SK-N-SH (cell line): ENCODE measurements around the gene SERTM1. TPM values are rescaled to one million over a fixed set of nuclear protein-coding genes. Genes with fewer than 3 reads are reported as not detected.

Experiments
- CTCF ChIA-PET: fragments of 300-600, 350-600 bp; formaldehyde crosslinking; extraction: SDS; loops from one replicate; lab custom pipeline; 2021; lab: Yijun Ruan, JAX
- POLR2A ChIA-PET: fragments of 350-600 bp; sonication (Branson Sonifier 250); formaldehyde crosslinking; extraction: SDS; loops from one replicate; lab custom pipeline; 2020; ENCODE audit warnings: antibody characterized with exemption, inconsistent platforms; lab: Yijun Ruan, JAX
- DNase-seq: peaks from one replicate; pipeline ENCODE4 v3.0.0; 2012
- H2AFZ ChIP-seq: fragments of 200-600 bp; sonication (generic); 2 replicates; pipeline ENCODE4 v1.8.1; 2016; ENCODE audit warnings: antibody characterized with exemption, mild to moderate bottlenecking, low read depth
- H3F3A ChIP-seq: fragments of 200-600 bp; sonication (generic); replicated peaks from 2 replicates; pipeline ENCODE3; 2016; ENCODE audit warnings: antibody characterized with exemption, mild to moderate bottlenecking; ENCODE audit not compliant: insufficient read depth
- H3K27ac ChIP-seq, 2 experiments: fragments of 200-500 bp in 1 of 2; fragments of 200-600 bp in 1 of 2; sonication (Bioruptor generic) in 1 of 2; sonication (generic), shearing (Covaris generic) in 1 of 2; 2 replicates each; pipeline versions ENCODE4 v1.5.1 to v1.6.1; 2014 to 2016; ENCODE audit warnings: low read depth in 2 of 2, inconsistent platforms in 1 of 2, low read length in 1 of 2, mild to moderate bottlenecking in 1 of 2, mixed read lengths in 1 of 2
- H3K27me3 ChIP-seq: fragments of 200-600 bp; sonication (generic), shearing (Covaris generic); 2 replicates; pipeline ENCODE4 v1.6.1; 2016; ENCODE audit warnings: mixed run types; ENCODE audit not compliant: insufficient read depth
- H3K36me3 ChIP-seq, 2 experiments: fragments of 200-500 bp in 1 of 2; fragments of 200-600 bp in 1 of 2; sonication (Bioruptor generic) in 1 of 2; sonication (generic) in 1 of 2; replicated peaks in 1 of 2; 2 replicates each; pipeline versions ENCODE3 to v1.5.1; 2014 to 2016; ENCODE audit warnings: low read length in 1 of 2, mild to moderate bottlenecking in 1 of 2; ENCODE audit not compliant: insufficient read depth in 2 of 2, control insufficient read depth in 1 of 2
- H3K4me1 ChIP-seq, 2 experiments: fragments of 200-500 bp in 1 of 2; fragments of 200-600 bp in 1 of 2; sonication (Bioruptor generic) in 1 of 2; sonication (generic), shearing (Covaris generic) in 1 of 2; 2 replicates each; pipeline versions ENCODE4 v1.5.1 to v1.6.1; 2014 to 2016; ENCODE audit warnings: low read depth in 1 of 2, low read length in 1 of 2, mixed run types in 1 of 2; ENCODE audit not compliant: insufficient read depth in 2 of 2, control insufficient read depth in 1 of 2
- H3K4me2 ChIP-seq: fragments of 200-600 bp; sonication (generic), shearing (Covaris generic); 2 replicates; pipeline ENCODE4 v1.6.1; 2017; ENCODE audit warnings: mixed run types
- H3K4me3 ChIP-seq, 2 experiments: fragments of 200-500 bp in 1 of 2; fragments of 200-600 bp in 1 of 2; sonication (Bioruptor generic) in 1 of 2; sonication (generic), shearing (Covaris generic) in 1 of 2; 2 replicates each; pipeline versions ENCODE4 v1.5.1 to v1.8.1; 2014 to 2016; ENCODE audit warnings: low read depth in 2 of 2, inconsistent platforms in 1 of 2, low read length in 1 of 2, mild to moderate bottlenecking in 1 of 2, mixed read lengths in 1 of 2, moderate library complexity in 1 of 2
- H3K79me2 ChIP-seq: fragments of 200-600 bp; sonication (generic); 2 replicates; pipeline ENCODE4 v1.8.1; 2017; ENCODE audit warnings: mild to moderate bottlenecking; ENCODE audit not compliant: insufficient read depth
- H3K9ac ChIP-seq: fragments of 200-600 bp; sonication (generic); 2 replicates; pipeline ENCODE4 v1.6.1; 2017; ENCODE audit warnings: mixed run types
- H3K9me2 ChIP-seq: fragments of 200-600 bp; sonication (generic); 2 replicates; pipeline ENCODE4 v1.6.1; 2017; ENCODE audit warnings: mixed run types
- H3K9me3 ChIP-seq: fragments of 200-600 bp; sonication (generic); 2 replicates; pipeline ENCODE4 v1.6.1; 2017; ENCODE audit warnings: mixed run types, mild to moderate bottlenecking, moderate library complexity
- H4K20me1 ChIP-seq: fragments of 200-600 bp; sonication (generic); 2 replicates; pipeline ENCODE4 v1.6.1; 2017; ENCODE audit warnings: mild to moderate bottlenecking, mixed run types; ENCODE audit not compliant: insufficient read depth
- EZH2phosphoT487 ChIP-seq: fragments of 200-600 bp; sonication (generic); IDR thresholded peaks from 2 replicates; pipeline ENCODE4 v1.6.1; 2017; ENCODE audit warnings: low read depth, mixed run types, mild to moderate bottlenecking, antibody characterized with exemption, moderate library complexity, borderline replicate concordance
- FOXJ3 ChIP-seq: sonication (generic); formaldehyde crosslinking; IDR thresholded peaks from 2 replicates; pipeline ENCODE4 v1.5.1; 2020; ENCODE audit warnings: mild to moderate bottlenecking, missing genetic modification reagents
- FOXM1 ChIP-seq: IDR thresholded peaks from 2 replicates; pipeline ENCODE4 v1.4.0; 2012; ENCODE audit warnings: low read depth, mild to moderate bottlenecking
- GABPA ChIP-seq: IDR thresholded peaks from 2 replicates; pipeline ENCODE4 v1.4.0; 2012; ENCODE audit warnings: low read depth, mild to moderate bottlenecking
- JUND ChIP-seq: IDR thresholded peaks from 2 replicates; pipeline ENCODE4 v1.4.0; 2012
- MEF2A ChIP-seq: IDR thresholded peaks from 2 replicates; pipeline ENCODE4 v1.4.0; 2012; ENCODE audit warnings: low read depth, borderline replicate concordance
- RCOR1 ChIP-seq: fragments of 150-350 bp; IDR thresholded peaks from 2 replicates; pipeline ENCODE4 v1.6.1; 2017; ENCODE audit warnings: antibody characterized with exemption, low read length
- RXRA ChIP-seq: IDR thresholded peaks from 2 replicates; pipeline ENCODE4 v1.4.0; 2012; ENCODE audit warnings: low read depth, mild to moderate bottlenecking, borderline replicate concordance
- TAF1 ChIP-seq: IDR thresholded peaks from 2 replicates; pipeline ENCODE4 v1.6.1; 2012; ENCODE audit warnings: low read depth, mild to moderate bottlenecking, low read length, moderate library complexity, borderline replicate concordance
- TCF12 ChIP-seq: IDR thresholded peaks from 2 replicates; pipeline ENCODE4 v1.4.0; 2012
- TEAD4 ChIP-seq: IDR thresholded peaks from 2 replicates; pipeline ENCODE4 v1.4.0; 2012; ENCODE audit warnings: mild to moderate bottlenecking, borderline replicate concordance; ENCODE audit not compliant: insufficient read depth
- WGBS: methylation state at CpG from one replicate; pipeline ENCODE4 v1.1.6; 2017; ENCODE audit warnings: low lambda C conversion rate; 5-methylcytosine and 5-hydroxymethylcytosine counted together
- polyA plus RNA-seq, 3 experiments: library from polyadenylated mRNA; depleted of rRNA; stranded (reverse); fragments of >200 nt; gene quantifications; 2 replicates each; pipeline ENCODE4 v1.2.3, GENCODE V29; 2012
- TF ChIP-seq, protein P1 (sequence below): fragments of 150-350 bp; IDR thresholded peaks from 2 replicates; pipeline ENCODE4 v1.6.1; 2017; ENCODE audit warnings: antibody characterized with exemption, low read length, low read depth, borderline replicate concordance
- TF ChIP-seq, protein P2 (sequence below): IDR thresholded peaks from 2 replicates; pipeline ENCODE4 v1.4.0; 2012; ENCODE audit warnings: low read depth
- TF ChIP-seq, protein P3 (sequence below): IDR thresholded peaks from 2 replicates; pipeline ENCODE4 v1.4.0; 2012; ENCODE audit warnings: low read depth, borderline replicate concordance
- TF ChIP-seq, protein P4 (sequence below): fragments of 150-350 bp; IDR thresholded peaks from 2 replicates; pipeline ENCODE4 v1.6.1; 2016; ENCODE audit warnings: mild to moderate bottlenecking, low read depth, low read length
- TF ChIP-seq, protein P5 (sequence below): IDR thresholded peaks from 2 replicates; pipeline ENCODE4 v1.4.0; 2012; ENCODE audit warnings: low read depth, borderline replicate concordance

SERTM1 gene
- polyA plus RNA-seq, 1 of the 3 experiments (the other 2 are of a cell fraction), result 0.05 TPM

DNA sequence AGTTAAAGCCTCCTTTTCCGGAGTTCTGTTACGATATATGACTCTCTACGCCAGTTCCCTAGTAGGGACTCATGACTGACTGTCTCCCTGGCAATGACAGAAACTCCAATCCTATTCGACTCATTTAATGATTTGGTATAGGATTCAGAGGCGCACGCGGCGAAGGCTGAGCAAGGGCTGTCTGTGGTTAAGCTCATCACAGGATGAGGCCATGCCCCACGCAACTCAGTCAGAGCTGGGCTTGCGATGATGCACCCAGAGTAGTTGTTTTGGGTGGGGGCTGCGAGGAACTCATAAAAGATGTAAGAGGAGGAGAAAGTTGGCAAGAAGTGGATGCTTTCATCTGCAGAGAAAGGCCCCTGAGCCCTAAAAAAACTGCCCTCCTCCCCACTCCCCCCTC, 468 bp upstream of the SERTM1 start:
- H3K4me2 ChIP-seq, result 0 out of 2 replicates have a peak overlapping the region, but pooled peaks have one; percentile 52
- POLR2A ChIA-PET, result no interaction called here

DNA sequence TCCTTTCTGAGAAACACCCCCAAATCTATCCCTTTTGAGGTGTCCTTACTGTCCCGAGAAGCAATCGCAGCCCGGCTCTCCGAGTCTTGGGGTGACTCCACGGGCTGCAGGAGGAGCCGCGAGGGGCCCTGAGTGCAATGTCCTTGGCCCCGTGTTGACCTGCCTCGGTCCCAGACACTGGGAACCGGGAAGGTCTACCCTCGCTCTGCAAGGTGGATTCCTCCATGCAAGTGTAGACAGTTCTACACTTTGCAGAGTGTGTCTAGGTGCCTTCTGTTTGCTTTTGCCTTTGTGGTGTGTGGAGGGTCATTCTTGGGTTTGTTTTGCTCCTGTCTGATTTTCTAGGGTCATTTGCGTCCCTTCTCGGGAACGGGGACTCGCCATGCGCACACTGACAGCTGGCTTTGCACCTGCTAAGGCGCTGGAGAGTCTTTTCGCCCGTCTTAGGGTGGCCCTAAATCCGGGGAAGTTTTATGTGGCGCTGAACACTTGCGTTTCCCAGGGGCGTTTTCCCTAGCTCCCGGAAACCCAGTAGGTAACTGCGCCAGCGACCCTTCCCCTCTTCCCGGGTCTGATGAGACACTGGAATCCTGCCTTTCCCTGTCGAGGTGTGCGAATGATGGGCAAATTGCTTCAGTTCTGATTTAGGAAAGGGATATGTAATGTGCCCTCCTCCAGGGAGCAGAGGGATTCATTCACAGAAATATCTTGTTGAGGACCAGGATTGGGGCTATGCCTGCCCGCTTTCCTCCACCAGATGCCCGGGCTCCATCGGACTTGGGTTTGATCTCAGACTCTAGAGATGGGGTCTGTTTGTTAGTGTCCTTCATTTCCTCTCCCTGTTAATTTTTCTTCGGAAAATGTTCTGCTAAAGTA, 755 bp downstream of the SERTM1 start:
- no peaks in the 10 kb centered on the region for H3K79me2 ChIP-seq
- H3K27ac ChIP-seq, result no peak overlapping the region
- no peak overlapping the region for H2AFZ ChIP-seq
- no peaks in the 10 kb centered on the region for H4K20me1 ChIP-seq
- H3K27me3 ChIP-seq, result peaks cover 43% of the 10 kb centered on the region
- H3K9me3 ChIP-seq, result no peaks in the 10 kb centered on the region
- no peaks in the 10 kb centered on the region for H3K36me3 ChIP-seq
- H3K4me1 ChIP-seq, result peaks cover 0 to 2% of the 10 kb centered on the region in 2 experiments; a peak in 1 of 4 replicates
- no peaks in the 10 kb centered on the region for H3K9me2 ChIP-seq
- peak; percentile 6 for DNase-seq
- H3K9ac ChIP-seq, result no peak overlapping the region
- WGBS, result 5% methylated on average over 23 of the region's 33 CpGs
- ChIA-PET CTCF (no interaction called here), POLR2A (no interaction called here)
- peak overlapping the region; percentile 52; the same call in 1 of the 2 replicates for H3K4me2 ChIP-seq
- H3F3A ChIP-seq, result no peaks in the 10 kb centered on the region
- peak overlapping the region in 1 of 2 experiments; percentile 21; a peak in 1 of 4 replicates for H3K4me3 ChIP-seq
- TF ChIP-seq, protein P1, sequence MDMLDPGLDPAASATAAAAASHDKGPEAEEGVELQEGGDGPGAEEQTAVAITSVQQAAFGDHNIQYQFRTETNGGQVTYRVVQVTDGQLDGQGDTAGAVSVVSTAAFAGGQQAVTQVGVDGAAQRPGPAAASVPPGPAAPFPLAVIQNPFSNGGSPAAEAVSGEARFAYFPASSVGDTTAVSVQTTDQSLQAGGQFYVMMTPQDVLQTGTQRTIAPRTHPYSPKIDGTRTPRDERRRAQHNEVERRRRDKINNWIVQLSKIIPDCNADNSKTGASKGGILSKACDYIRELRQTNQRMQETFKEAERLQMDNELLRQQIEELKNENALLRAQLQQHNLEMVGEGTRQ, result no peak
- TF ChIP-seq, protein P2, sequence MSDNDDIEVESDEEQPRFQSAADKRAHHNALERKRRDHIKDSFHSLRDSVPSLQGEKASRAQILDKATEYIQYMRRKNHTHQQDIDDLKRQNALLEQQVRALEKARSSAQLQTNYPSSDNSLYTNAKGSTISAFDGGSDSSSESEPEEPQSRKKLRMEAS, result no peak
- TF ChIP-seq FOXM1 (no peak), EZH2phosphoT487 (no peak), RCOR1 (no peak), GABPA (no peak)

More for the DNA sequence above, 468 bp upstream of the SERTM1 start:
- Histone ChIP-seq H3K79me2 (no peaks in the 10 kb centered on the region), H2AFZ (no peak overlapping the region), H3K4me1 (peaks cover 0 to 2% of the 10 kb centered on the region in 2 experiments; a peak in 1 of 4 replicates), H3K9ac (no peak overlapping the region), H3K4me3 (no peak overlapping the region), H3K36me3 (no peaks in the 10 kb centered on the region), H3K27ac (no peak overlapping the region), H3K27me3 (peaks cover 43% of the 10 kb centered on the region), H3F3A (no peaks in the 10 kb centered on the region), H3K9me2 (no peaks in the 10 kb centered on the region), H3K9me3 (no peaks in the 10 kb centered on the region), H4K20me1 (no peaks in the 10 kb centered on the region)
- WGBS, result 60% methylated on average over 11 of the region's 11 CpGs
- no peak for DNase-seq
- CTCF ChIA-PET, result no interaction called here
- TF ChIP-seq, protein P3, sequence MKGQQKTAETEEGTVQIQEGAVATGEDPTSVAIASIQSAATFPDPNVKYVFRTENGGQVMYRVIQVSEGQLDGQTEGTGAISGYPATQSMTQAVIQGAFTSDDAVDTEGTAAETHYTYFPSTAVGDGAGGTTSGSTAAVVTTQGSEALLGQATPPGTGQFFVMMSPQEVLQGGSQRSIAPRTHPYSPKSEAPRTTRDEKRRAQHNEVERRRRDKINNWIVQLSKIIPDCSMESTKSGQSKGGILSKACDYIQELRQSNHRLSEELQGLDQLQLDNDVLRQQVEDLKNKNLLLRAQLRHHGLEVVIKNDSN, result no peak
- TF ChIP-seq, protein P4, sequence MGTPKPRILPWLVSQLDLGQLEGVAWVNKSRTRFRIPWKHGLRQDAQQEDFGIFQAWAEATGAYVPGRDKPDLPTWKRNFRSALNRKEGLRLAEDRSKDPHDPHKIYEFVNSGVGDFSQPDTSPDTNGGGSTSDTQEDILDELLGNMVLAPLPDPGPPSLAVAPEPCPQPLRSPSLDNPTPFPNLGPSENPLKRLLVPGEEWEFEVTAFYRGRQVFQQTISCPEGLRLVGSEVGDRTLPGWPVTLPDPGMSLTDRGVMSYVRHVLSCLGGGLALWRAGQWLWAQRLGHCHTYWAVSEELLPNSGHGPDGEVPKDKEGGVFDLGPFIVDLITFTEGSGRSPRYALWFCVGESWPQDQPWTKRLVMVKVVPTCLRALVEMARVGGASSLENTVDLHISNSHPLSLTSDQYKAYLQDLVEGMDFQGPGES, result no peak
- TF ChIP-seq TCF12 (no peak), JUND (no peak), FOXJ3 (no peak), MEF2A (no peak), TAF1 (no peak), TEAD4 (no peak), RXRA (no peak)
- TF ChIP-seq, protein P5, sequence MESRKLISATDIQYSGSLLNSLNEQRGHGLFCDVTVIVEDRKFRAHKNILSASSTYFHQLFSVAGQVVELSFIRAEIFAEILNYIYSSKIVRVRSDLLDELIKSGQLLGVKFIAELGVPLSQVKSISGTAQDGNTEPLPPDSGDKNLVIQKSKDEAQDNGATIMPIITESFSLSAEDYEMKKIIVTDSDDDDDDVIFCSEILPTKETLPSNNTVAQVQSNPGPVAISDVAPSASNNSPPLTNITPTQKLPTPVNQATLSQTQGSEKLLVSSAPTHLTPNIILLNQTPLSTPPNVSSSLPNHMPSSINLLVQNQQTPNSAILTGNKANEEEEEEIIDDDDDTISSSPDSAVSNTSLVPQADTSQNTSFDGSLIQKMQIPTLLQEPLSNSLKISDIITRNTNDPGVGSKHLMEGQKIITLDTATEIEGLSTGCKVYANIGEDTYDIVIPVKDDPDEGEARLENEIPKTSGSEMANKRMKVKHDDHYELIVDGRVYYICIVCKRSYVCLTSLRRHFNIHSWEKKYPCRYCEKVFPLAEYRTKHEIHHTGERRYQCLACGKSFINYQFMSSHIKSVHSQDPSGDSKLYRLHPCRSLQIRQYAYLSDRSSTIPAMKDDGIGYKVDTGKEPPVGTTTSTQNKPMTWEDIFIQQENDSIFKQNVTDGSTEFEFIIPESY, result no peak
